GM12874 (cell line): ENCODE measurements around the gene STOX2.

Source experiments
- CTCF ChIP-seq: IDR thresholded peaks from 2 replicates; pipeline ENCODE4 v1.5.1; 2011; ENCODE audit warnings: low read depth, mild to moderate bottlenecking, control low read depth, low read length, moderate library complexity; ENCODE audit not compliant: insufficient read depth

Gene STOX2

GRCh38 chr4:183996868-183997267 is 91.8 kb downstream of the STOX2 start:
- TF ChIP-seq CTCF, result no peak

- no peak for TF ChIP-seq CTCF
Measured at GRCh38 chr4:183999435-183999834, 94.3 kb downstream of the STOX2 start.

- TF ChIP-seq CTCF, result no peak
Measured at GRCh38 chr4:184000457-184001396, 95.6 kb downstream of the STOX2 start.

- TF ChIP-seq CTCF, result no peak
Measured at GRCh38 chr4:184003433-184003832, 98.3 kb downstream of the STOX2 start.

- no peak for TF ChIP-seq CTCF
Measured at GRCh38 chr4:184007891-184008290, 102.8 kb downstream of the STOX2 start.

- TF ChIP-seq CTCF, result no peak
Measured at GRCh38 chr4:184010696-184011095, 105.6 kb downstream of the STOX2 start.

- TF ChIP-seq CTCF, result no peak
Measured at GRCh38 chr4:184011826-184012380, 106.8 kb downstream of the STOX2 start.
